Measurements from ENCODE around the gene GP9.

Gene GP9

DNA sequence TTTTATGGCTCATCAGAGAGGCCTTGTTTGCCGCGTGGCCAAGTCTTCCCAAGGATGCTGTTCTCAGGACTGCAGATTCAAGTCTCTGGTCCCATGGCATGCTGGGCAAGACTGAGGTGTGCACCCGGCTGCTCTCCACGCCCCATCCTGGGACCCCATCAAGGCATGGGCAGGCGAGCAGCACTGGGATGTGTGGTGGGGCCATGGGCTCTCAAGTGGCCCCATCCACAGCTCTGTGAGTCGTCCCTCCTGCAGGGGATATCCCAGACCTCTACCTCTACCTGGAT lies 13.1 kb upstream of the GP9 start:
- no peak for TF ChIP-seq CTCF (IDR thresholded peaks at IDR 0.05; ENCODE audit: low read depth, low read length, missing control alignments)
- DNase-seq (ENCODE audit: low read depth): no peak
- H3K4me3 ChIP-seq (ENCODE audit: low read depth, low read length): no peak overlapping the region

DNA sequence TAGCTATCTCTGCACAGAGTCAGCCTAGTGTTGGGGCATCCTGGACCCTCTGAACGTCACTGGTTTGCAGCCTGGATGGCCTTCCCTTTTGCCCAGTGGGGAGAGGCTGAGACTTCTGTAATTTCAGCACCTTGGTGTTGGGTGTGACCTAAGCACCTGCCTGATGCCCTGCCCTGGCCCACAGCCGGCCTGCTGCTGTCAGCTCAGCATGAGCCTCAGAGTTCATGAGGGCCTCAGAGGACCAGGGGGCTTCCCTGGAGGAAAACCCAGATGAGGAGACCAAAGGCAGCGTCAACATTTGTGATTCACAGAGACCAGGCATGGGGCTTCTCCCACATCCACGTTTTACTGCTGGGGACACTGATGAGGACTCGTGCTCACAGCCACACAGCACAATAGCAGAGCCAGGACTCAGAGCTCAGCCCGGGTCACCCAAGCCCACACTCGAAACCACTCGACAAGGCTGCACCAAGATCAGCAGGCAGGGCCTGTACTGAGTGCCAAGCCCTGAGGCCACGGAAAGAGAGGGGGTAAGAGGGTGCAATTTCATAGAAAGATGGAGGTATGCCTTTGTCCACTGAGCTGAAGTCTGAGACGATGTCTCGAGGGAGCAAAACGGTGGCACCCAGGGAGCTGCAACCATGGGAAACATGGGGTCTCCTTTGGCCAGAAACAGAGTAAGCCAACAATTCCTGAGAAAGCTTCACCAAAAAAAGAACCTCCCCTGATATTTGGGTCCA lies 9.9 kb upstream of the GP9 start:
- no peak overlapping the region for H3K4me3 ChIP-seq (ENCODE audit: low read depth, low read length)
- TF ChIP-seq CTCF (IDR thresholded peaks at IDR 0.05; ENCODE audit: low read depth, low read length, missing control alignments): no peak
- no peak for DNase-seq (ENCODE audit: low read depth)

- DNase-seq (ENCODE audit: low read depth): no peak
- TF ChIP-seq CTCF (IDR thresholded peaks at IDR 0.05; ENCODE audit: low read depth, low read length, missing control alignments): no peak
- H3K4me3 ChIP-seq (ENCODE audit: low read depth, low read length): no peak overlapping the region
Observed at GRCh38 chr3:129051871-129052340, 8.7 kb upstream of the GP9 start.

- no peak for DNase-seq (ENCODE audit: low read depth)
- TF ChIP-seq CTCF (IDR thresholded peaks at IDR 0.05; ENCODE audit: low read depth, low read length, missing control alignments): no peak
- no peak overlapping the region for H3K4me3 ChIP-seq (ENCODE audit: low read depth, low read length)
Observed at GRCh38 chr3:129052675-129053074, 7.9 kb upstream of the GP9 start.

DNA sequence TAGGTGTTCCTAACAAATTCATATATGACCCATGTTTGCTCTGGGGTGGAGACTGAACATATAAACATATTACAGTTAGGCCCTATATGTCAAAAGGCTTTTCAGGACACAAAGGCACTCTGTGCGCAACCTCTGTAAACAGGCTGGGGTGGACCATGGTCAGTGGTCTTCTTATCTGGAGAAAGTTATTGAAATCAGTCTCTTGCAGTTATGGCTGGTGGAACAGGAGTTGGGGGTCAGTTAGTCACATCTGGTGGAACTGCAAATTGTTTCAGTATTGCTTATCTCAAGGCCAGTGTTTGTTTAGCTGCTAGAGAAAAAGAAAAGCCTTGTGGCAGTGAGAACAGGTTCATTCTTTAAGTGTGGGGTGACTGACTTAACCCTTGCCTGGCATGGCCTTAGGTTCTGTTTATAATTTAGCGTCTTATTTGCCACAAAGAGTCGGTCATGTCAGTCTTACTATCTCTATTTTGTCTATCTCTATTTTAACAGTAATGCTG lies 5.9 kb upstream of the GP9 start:
- no peak overlapping the region for H3K4me3 ChIP-seq (ENCODE audit: low read depth, low read length)
- no peak for DNase-seq (ENCODE audit: low read depth)
- TF ChIP-seq CTCF (IDR thresholded peaks at IDR 0.05; ENCODE audit: low read depth, low read length, missing control alignments): no peak

- TF ChIP-seq CTCF (IDR thresholded peaks at IDR 0.05; ENCODE audit: low read depth, low read length, missing control alignments): no peak
- no peak for DNase-seq (ENCODE audit: low read depth)
- H3K4me3 ChIP-seq (ENCODE audit: low read depth, low read length): no peak overlapping the region
Observed at GRCh38 chr3:129056451-129057173, 4.0 kb upstream of the GP9 start.

Measured in GM12864 (cell line).